Ishikawa (cell line): ENCODE measurements around the gene MAP3K5.

Source experiments
- EP300 ChIP-seq: IDR thresholded peaks from 2 replicates; pipeline ENCODE4 v1.6.1; 2012; ENCODE audit warnings: borderline replicate concordance
- FOXM1 ChIP-seq: IDR thresholded peaks from 2 replicates; pipeline ENCODE4 v1.6.1; 2012; ENCODE audit warnings: low read depth, borderline replicate concordance
- REST ChIP-seq: IDR thresholded peaks from 2 replicates; pipeline ENCODE4 v1.6.1; 2012; ENCODE audit warnings: low read depth, mild to moderate bottlenecking
- TEAD4 ChIP-seq: IDR thresholded peaks from 2 replicates; pipeline ENCODE4 v1.6.1; 2012
- YY1 ChIP-seq: IDR thresholded peaks from 2 replicates; pipeline ENCODE4 v1.6.1; 2012; ENCODE audit warnings: low read depth
- TF ChIP-seq, protein P1 (sequence below): IDR thresholded peaks from 2 replicates; pipeline ENCODE4 v1.6.1; 2012
- TF ChIP-seq, protein P2 (sequence below): IDR thresholded peaks from 2 replicates; pipeline ENCODE4 v1.6.1; 2012

GRCh38 chr6:136740050-136740974 lies 52.0 kb downstream of the MAP3K5 start:
- TF ChIP-seq REST, result no peak
- no peak for TF ChIP-seq EP300
- TF ChIP-seq, protein P1, sequence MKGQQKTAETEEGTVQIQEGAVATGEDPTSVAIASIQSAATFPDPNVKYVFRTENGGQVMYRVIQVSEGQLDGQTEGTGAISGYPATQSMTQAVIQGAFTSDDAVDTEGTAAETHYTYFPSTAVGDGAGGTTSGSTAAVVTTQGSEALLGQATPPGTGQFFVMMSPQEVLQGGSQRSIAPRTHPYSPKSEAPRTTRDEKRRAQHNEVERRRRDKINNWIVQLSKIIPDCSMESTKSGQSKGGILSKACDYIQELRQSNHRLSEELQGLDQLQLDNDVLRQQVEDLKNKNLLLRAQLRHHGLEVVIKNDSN, result no peak
- no peak for TF ChIP-seq YY1
- TF ChIP-seq, protein P2, sequence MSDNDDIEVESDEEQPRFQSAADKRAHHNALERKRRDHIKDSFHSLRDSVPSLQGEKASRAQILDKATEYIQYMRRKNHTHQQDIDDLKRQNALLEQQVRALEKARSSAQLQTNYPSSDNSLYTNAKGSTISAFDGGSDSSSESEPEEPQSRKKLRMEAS, result no peak
- TF ChIP-seq TEAD4, result no peak
- no peak for TF ChIP-seq FOXM1
